ENCODE measurements around the gene PTGIS. TPM values are rescaled to one million over a fixed set of nuclear protein-coding genes. Genes with fewer than 3 reads are reported as not detected.

Gene PTGIS
- total and polyA plus RNA-seq, 2 of the 4 experiments (the other 2 are of a cell fraction) = 1.6 to 2.6 TPM

DNA sequence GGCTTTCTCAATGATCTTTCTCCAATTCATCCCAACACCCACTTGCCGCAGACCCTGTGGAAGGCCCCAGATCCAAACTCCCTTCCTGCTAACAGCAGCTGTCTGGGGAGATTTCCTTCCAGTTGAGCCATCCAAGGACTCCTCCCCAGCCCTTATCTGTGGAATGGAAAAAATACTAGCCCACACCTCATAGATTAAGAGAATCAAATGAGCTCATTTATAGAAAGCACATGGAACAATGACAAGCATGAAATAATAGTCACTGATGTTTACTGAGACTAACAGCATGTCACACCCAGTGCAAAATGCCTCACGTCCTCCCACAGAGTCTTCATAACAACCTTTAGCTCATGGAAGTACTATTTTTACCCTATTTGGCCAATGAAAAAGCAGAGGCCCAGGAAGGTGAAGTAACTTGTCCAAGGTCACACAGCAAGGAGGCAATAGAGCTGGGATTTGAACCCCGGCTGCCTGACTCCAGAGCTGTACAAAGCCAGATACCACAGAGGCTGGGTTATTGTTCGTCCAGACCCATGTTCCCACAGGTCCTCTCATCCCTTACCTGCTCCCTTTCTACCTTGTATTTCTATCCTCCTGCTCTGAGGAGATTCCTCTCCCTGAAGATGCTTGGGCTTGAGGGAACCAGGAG lies 23.4 kb upstream of the PTGIS start:
- Histone ChIP-seq H2BK5ac (ENCODE audit: low read depth, low read length, poor library complexity, severe bottlenecking) (peak overlapping the region; percentile 11), H3K27ac (ENCODE audit: insufficient read depth, low read length) (peak overlapping the region; percentile 15; the same call in 1 of the 2 replicates), H3K9me1 (ENCODE audit: insufficient read depth, low read length) (0 out of 2 replicates have a peak, but pooled peaks cover 6% of the 10 kb centered on the region), H4K91ac (ENCODE audit: insufficient read depth, low read depth, low read length) (peak overlapping the region; percentile 91; the same call in 1 of the 2 replicates), H4K8ac (ENCODE audit: low read depth in 2 of 2, low read length in 2 of 2) (peak overlapping the region in 1 of 2 experiments; percentile 67; a peak in 2 of 4 replicates), H3K36me3 (ENCODE audit: control insufficient read depth, insufficient read depth, low read length) (no peaks in the 10 kb centered on the region), H2BK15ac (ENCODE audit: low read depth, low read length) (no peak overlapping the region; the same call in 2 of the 3 replicates), H3K4ac (ENCODE audit: low read depth, low read length) (0 out of 2 replicates have a peak overlapping the region, but pooled peaks have one; percentile 13), H3K4me2 (ENCODE audit: low read depth, low read length) (no peak overlapping the region), H2AK9ac (replicated peaks; ENCODE audit: low read depth, low read length, poor library complexity) (no peak overlapping the region), H3K18ac (ENCODE audit: low read depth, low read length) (peak overlapping the region; percentile 18), H3K23ac (ENCODE audit: low read depth, low read length) (no peak overlapping the region; the same call in 1 of the 2 replicates), H2BK20ac (ENCODE audit: low read depth, low read length) (peak overlapping the region; percentile 13; the same call in 1 of the 2 replicates), H3K9me3 (ENCODE audit: control insufficient read depth, insufficient read depth, low read length) (no peaks in the 10 kb centered on the region), H3K14ac (replicated peaks; ENCODE audit: low read depth, low read length) (no peak overlapping the region), H3K27me3 (ENCODE audit: control insufficient read depth, insufficient read depth, low read length) (no peaks in the 10 kb centered on the region), H3K79me1 (ENCODE audit: low read depth in 1 of 2, low read length in 2 of 2) (no peaks in the 10 kb centered on the region), H3K56ac (ENCODE audit: extremely low read depth, insufficient read depth, low read length) (no peak overlapping the region), H2AK5ac (ENCODE audit: low read depth, low read length) (0 out of 2 replicates have a peak overlapping the region, but pooled peaks have one; percentile 8), H3K9ac (ENCODE audit: low read depth, low read length) (0 out of 2 replicates have a peak overlapping the region, but pooled peaks have one; percentile 32), H3K4me3 (ENCODE audit: insufficient read depth, low read depth, low read length) (no peak overlapping the region), H2AFZ (replicated peaks; ENCODE audit: low read length, poor library complexity) (no peak overlapping the region), H3K4me1 (ENCODE audit: control insufficient read depth, insufficient read depth, low read length) (peaks cover 32% of the 10 kb centered on the region), H4K5ac (ENCODE audit: low read depth, low read length) (peak overlapping the region; percentile 50), H2BK120ac (ENCODE audit: low read depth, low read length) (peak overlapping the region; percentile 59), H4K20me1 (ENCODE audit: insufficient read depth, low read length) (no peaks in the 10 kb centered on the region)
- ATAC-seq (ENCODE audit: low read depth) = no peak; the same call in 1 of the 2 replicates
- CTCF ChIA-PET = interaction anchor here (1.0 kb wide), 1 partner anchor 11 kb away, joined by 3 read pairs; no protein-coding TSS in a partner anchor
- dilution Hi-C loops (cut with HindIII; ENCODE audit: low sequenced_read_pairs, unreplicated experiment) = no loop called here
- POLR2A ChIA-PET (ENCODE audit: unreplicated experiment) = no interaction called here
- peak; percentile 70 for DNase-seq
- in situ Hi-C loops (cut with MboI; ENCODE audit: low sequenced_read_pairs) = no loop called here
- intact Hi-C loops (cut with micrococcal nuclease) = no loop called here
- WGBS, 2 experiments (ENCODE audit: extremely low coverage in 2 of 2, insufficient read length in 1 of 2) = no CpG with 5 or more reads among the region's 4 CpGs
- no TSS peak for BruUV-seq (replicated peaks)
- no peak for TF ChIP-seq MAZ (IDR thresholded peaks at IDR 0.05; ENCODE audit: borderline replicate concordance, low read depth, low read length)
- TF ChIP-seq NFE2L2 (IDR thresholded peaks at IDR 0.05; ENCODE audit: low read depth, low read length) = no peak
- TF ChIP-seq, protein P1, sequence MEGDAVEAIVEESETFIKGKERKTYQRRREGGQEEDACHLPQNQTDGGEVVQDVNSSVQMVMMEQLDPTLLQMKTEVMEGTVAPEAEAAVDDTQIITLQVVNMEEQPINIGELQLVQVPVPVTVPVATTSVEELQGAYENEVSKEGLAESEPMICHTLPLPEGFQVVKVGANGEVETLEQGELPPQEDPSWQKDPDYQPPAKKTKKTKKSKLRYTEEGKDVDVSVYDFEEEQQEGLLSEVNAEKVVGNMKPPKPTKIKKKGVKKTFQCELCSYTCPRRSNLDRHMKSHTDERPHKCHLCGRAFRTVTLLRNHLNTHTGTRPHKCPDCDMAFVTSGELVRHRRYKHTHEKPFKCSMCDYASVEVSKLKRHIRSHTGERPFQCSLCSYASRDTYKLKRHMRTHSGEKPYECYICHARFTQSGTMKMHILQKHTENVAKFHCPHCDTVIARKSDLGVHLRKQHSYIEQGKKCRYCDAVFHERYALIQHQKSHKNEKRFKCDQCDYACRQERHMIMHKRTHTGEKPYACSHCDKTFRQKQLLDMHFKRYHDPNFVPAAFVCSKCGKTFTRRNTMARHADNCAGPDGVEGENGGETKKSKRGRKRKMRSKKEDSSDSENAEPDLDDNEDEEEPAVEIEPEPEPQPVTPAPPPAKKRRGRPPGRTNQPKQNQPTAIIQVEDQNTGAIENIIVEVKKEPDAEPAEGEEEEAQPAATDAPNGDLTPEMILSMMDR (conservative IDR thresholded peaks at IDR 0.05; ENCODE audit: low read depth, low read length) = no peak
- TF ChIP-seq CHD1 (IDR thresholded peaks at IDR 0.05; ENCODE audit: low read depth, low read length) = no peak
- TF ChIP-seq MAFK (IDR thresholded peaks at IDR 0.05; ENCODE audit: low read depth, low read length) = no peak
- TF ChIP-seq RAD21 (IDR thresholded peaks at IDR 0.05; ENCODE audit: low read length) = no peak
- no peak for TF ChIP-seq RFX5 (IDR thresholded peaks at IDR 0.05; ENCODE audit: low read depth, low read length)
- TF ChIP-seq MXI1 (IDR thresholded peaks at IDR 0.05; ENCODE audit: borderline replicate concordance, low read depth, low read length) = no peak
- no peak for TF ChIP-seq SMC3 (IDR thresholded peaks at IDR 0.05; ENCODE audit: low read depth, low read length)
- TF ChIP-seq RCOR1 (IDR thresholded peaks at IDR 0.05; ENCODE audit: insufficient replicate concordance, low read length) = no peak
- TF ChIP-seq, protein P2, sequence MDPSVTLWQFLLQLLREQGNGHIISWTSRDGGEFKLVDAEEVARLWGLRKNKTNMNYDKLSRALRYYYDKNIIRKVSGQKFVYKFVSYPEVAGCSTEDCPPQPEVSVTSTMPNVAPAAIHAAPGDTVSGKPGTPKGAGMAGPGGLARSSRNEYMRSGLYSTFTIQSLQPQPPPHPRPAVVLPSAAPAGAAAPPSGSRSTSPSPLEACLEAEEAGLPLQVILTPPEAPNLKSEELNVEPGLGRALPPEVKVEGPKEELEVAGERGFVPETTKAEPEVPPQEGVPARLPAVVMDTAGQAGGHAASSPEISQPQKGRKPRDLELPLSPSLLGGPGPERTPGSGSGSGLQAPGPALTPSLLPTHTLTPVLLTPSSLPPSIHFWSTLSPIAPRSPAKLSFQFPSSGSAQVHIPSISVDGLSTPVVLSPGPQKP (IDR thresholded peaks at IDR 0.05; ENCODE audit: borderline replicate concordance, low read depth, low read length) = no peak
- TF ChIP-seq, protein P3, sequence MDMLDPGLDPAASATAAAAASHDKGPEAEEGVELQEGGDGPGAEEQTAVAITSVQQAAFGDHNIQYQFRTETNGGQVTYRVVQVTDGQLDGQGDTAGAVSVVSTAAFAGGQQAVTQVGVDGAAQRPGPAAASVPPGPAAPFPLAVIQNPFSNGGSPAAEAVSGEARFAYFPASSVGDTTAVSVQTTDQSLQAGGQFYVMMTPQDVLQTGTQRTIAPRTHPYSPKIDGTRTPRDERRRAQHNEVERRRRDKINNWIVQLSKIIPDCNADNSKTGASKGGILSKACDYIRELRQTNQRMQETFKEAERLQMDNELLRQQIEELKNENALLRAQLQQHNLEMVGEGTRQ (IDR thresholded peaks at IDR 0.05; ENCODE audit: low read depth, low read length) = no peak
- TF ChIP-seq POLR2A (IDR thresholded peaks at IDR 0.05; ENCODE audit: low read depth, low read length) = no peak
- TF ChIP-seq FOS (IDR thresholded peaks at IDR 0.05; ENCODE audit: low read depth, low read length) = no peak
- TF ChIP-seq BHLHE40 (IDR thresholded peaks at IDR 0.05; ENCODE audit: low read depth, low read length) = no peak
